HG02943 (cell line): Measurements from ENCODE around the gene RANBP3.
"Not testable (repeated sequence)": the region's sequence is repeated elsewhere in the genome, so short reads cannot be mapped to it uniquely, and the experiment has no call there.

Experiments
- ATAC-seq: cut with Tn5 transposase; IDR thresholded peaks from one replicate; pipeline ENCODE4 v1.9.1; 2021; ENCODE audit warnings: mild to moderate bottlenecking, low read depth, moderate library complexity; ENCODE audit not compliant: unreplicated experiment

RANBP3 gene

DNA sequence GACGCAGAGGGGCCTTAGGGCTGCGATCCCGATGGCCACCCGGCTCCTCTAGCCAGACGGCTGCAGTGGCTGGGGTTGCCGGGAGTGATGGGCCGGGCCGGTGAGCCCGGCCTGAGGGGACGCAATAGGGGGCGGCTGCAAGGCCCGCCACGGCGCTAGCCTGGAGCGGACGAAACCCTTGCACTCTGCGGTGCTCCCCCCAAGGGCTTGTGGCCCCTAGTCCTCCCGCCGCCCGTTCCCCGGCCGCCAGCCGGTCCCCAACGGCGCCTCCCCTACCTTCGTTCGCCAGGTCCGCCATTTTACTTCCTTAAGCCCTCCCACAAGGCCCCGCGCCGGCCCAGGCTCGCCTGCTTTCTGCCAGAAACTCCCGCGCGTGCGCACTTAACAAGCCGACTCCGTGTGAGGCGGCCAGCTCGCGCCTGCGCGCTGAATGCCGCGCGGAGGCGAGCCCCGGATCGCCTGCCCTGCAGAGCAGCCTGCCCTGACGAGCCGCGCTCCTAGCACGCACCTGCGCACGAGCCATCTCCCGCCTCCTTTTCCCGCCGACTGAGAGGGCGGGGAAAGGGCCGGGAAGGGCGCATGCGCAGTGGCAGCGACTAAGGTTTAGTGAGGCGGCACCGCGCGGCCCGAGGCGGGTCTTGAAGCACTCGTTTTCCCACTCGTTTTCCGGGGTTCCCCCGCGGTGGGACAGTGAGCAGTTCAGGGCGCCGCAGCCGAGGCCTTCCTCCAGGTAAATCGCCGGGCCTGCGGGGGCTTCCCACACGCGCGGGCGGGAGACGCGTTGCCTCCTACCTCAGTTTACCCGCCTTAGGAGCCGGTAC lies at the start of gene RANBP3:
Gene RANBP3 (minus strand): TSS at position 356 of the 821 bp plus-strand sequence. CDS start 58 bp downstream, at position 298.
- ATAC-seq: peak; percentile 68

DNA sequence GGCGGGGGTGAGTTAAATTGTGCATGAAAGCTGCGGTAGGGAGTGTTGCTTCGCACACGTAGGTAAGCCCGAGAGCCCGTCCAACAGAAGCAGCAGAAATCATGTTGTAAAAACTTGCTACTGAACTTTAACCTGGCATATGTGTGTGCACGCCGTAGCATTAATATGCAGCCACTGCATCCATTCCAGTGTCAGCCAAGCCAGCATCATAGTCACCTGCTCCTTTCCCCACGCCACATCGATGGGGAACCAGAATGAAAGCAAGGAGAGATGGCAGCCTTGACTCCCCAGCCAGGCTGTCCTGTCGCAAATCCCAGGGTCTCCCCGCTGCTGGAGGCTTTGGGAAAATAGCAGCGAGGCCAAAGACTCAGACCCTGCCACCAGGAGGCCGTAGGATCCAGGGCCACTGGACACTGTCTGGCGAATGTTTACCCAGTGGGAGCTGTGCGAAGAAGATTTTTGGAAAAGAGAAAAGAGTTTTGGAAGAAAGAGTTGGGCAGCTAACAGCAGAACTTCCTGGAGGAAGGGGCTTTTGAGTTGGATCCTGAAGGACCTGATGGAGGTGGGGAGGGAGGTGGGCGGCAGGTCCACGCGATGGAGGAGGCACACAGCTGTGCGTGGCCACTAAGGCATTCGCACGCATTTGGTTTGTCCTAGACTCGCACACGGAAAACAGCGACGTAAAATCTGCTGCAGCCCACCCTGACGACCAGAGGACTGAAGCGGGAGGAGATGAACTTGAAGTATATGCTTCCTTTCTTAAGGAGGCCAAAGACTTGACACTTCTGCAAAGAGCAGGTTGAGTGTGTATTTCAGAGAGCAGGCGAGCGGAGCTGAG lies 48.7 kb upstream of the RANBP3 start:
- no peak for ATAC-seq

- ATAC-seq: not testable (repeated sequence)
These were observed 46.8 kb upstream of the RANBP3 start for GRCh38 chr19:6024756-6025155.

DNA sequence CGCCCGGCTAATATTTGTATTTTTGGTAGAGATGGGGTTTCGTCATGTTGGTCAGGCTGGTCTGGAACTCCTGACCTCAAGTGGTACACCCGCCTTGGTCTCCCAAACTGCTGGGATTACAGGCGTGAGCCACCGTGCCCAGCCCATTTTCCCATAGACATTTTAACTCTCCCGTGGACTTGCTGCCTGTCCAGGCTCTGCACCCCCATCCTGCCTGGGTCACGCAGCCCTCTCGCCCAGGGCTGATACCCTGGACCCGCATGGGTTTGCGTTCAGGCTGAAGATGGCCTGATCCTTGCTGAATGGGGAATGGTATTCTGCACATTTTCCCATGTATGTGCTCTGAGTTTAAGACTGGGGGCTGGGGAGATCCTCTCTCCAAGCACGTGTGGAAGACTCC lies 46.0 kb upstream of the RANBP3 start:
- ATAC-seq: no peak

DNA sequence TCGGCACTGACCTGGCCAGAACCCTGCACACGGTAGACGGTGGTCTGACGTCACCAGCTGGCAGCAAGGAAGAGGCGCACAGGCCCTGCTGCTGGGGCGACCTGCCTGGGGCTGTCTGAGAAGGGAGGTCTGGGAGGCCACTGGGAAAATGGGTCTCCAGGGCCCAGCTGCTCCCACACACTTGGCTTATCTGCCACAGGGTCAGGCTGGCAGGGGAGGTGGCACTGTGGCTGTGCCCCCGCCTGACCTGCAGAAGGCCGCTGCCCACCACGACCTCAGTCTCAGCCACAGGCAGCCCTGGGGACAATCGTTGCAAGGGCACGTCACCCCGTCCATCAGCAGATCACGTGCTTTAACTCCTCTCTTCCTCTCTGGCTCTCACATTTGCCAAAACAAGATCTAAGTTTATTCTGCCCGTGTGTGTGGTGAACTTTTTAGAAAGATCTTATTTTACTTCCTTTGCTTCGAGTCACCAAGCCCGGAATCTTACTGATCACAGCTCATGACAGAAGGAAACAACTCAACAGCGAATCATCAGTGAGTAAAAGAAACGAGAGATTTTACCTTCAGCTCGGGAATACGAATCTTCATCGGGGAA lies 45.2 kb upstream of the RANBP3 start:
- ATAC-seq: no peak

GRCh38 chr19:6022570-6023064 lies 44.7 kb upstream of the RANBP3 start:
- ATAC-seq: no peak

DNA sequence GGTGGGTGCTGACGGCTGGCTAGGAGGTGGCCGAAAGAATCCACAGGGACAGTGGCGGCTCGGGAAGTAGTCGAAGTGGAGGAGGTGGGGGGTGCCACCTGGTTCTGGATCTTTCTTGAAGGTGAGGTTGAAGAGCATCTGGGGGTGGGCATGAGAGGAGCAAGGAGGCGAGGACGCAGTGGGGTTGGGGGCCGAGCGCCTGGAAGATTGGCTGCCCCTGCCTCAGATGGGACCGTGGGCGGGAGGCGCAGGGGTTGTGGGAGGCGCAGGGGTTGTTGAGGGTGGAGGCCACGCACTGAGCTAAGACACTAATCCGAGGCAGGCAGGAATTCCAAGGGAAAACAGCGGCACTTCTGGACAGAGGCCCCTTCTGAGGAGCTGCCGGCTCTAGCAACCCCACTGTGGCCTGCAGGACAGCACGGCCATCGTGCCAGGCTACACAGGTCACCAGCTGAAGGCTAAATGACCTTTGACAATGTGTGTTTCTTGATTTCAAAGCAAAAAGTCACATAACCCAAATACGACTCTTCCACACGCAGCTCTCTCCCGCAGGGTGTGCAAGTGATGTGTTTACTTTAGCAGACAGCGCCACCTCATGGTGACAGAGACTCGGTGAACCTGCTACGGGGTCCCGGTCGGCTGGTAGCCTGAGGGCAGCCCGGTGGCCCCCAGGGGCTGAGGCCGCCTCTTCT lies 44.1 kb upstream of the RANBP3 start:
- no peak for ATAC-seq

DNA sequence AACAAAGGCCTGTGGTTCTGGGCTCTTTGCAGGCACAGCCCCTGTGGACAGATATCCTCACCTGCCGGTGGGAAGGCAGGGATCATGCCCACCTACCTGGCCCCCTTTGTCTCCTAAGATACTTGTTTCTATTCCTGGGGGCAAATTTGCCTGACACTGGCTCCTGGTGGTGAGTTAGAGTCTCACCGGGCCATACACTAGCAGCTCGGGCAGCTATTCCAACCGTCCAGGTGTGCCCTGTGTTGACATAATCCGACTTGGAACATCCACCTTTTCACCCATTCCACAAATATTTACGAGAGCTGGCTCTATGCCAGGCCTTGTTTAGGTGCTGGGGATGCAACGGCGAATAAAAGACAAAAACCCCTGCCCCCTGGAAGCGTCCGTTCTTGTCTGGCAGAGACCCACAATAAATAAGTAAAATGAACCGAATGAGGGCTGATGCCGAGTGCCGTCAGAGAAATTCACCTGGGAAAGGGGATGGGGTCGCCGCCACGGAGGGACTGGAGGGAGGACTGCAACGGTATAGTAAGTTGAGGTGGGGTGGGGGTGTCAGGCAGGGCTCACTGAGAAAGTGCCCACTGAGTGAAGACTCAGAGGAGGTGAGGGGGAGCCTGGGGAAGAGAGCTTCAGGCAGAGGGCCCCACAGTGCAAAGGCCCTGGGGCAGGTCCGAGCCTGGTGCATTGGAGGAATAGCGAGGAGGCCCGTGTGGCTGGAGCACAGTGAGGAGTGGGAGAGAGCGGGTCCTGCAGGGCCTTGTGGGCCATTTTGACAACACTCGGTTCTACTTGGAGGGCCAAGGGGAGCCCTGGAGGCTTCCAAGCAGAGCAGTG lies 43.2 kb upstream of the RANBP3 start:
- ATAC-seq: no peak

- ATAC-seq: no peak
These were observed 42.4 kb upstream of the RANBP3 start for GRCh38 chr19:6020166-6020882.

- ATAC-seq: no peak
These were observed 40.8 kb upstream of the RANBP3 start for GRCh38 chr19:6018786-6019185.

DNA sequence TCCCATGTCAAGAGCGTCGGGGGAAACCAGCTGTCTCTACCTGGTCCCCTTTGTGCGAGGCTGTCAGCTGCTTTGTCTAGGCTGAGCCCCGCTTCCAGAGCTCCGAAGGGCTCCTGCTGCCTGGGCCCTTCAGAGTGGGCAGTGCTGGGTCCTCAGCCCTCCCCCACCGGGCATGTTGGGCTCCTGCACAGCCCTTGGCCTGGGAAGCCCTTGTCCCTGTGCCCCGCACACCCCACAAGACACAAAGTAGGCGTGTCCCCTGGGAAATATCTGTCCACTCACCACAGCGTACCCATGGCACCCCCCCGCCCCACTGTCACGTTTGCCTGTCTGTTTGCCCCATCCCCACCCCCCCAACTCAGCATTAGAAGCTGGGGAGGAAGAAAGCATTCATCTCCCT lies 39.6 kb upstream of the RANBP3 start:
- no peak for ATAC-seq

DNA sequence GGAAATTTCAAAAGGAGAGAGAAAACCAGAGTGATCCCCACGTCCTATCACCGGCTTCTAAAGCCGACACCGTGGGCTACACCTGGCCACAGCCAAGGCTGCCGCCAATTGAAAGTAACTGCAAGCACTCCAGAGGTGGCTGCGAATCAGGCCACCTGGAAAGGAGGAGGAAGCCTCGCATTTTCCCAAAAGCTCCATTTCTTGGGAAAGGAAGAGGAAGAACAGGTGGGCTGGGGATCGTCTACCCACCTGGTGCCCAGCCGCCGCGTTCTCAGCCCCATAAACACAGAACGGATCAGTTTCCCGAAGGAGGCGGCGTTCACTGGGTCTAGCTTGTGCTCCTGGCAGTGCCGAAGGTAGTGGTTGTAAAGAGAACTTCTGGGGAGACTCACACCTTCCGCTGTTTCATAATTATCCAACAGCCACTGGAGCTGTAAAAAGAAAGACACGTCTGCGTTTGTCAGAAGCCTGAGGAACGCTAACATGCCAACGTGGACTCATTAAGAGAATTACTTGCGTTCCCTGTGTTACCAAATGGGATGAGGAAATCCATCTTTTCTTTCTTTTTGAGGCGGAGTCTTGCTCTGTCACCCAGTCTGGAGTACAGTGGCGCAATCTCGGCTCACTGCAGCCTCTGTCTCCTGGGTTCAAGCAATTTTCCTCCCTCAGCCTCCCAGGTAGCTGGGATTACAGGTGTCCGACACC lies 38.1 kb upstream of the RANBP3 start:
- no peak for ATAC-seq

GRCh38 chr19:6014551-6015135 lies 36.7 kb upstream of the RANBP3 start:
- ATAC-seq: no peak

DNA sequence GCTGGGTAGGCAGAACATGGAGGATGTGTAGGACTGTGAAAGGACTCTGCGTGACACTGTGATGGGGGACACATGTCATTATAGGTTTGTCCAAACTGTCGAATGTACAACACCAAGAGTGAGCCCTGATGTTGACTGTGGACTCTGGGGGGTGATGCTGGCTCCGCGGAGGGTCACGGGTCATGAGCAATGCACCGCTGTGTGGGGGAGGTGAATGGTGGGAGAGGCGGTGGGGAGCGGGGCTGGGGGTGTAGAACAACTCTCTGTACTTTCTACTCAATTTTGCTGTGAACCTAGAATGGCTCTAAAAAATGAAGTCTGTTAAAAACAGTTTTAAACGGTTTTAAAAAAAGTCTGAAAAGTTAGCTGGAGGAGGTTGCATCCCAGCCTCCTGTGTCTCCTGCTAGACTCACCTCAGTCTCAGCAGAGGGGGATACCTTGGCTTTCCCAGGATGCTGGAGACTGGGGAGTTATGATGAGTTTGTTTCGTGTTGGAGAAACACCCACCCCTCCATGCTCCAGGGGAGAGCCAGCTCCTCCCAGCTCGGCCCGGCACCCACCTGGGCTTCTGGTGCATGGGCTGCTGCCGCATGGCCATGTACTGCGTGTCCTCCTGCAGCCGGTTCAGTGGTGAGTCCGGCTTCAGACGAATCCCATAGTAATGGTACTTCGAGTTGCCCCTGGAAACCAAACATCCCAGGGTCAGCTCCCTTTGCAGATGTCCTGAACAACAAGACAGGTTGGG lies 34.7 kb upstream of the RANBP3 start:
- no peak for ATAC-seq

DNA sequence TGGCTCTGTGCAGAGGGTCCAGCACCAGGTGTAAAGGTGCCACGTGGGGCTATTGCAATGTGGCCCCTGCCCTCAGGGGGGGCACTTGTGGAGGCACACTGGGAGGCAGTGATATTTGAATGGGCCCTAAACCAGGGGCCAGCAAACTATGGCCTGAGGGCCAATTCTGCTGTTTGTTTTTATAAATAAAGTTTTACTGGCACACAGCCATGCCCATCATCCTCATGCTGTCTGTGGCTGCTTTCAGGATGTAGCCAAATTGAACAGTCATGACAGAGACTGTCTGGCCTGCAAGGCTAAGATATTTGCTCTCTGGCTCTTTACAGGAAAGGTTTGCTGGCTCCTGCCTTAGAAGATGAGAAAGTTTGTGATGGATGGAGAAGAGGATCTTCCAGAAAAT lies 33.9 kb upstream of the RANBP3 start:
- ATAC-seq: no peak

GRCh38 chr19:6011206-6011605 lies 33.3 kb upstream of the RANBP3 start:
- ATAC-seq: no peak

DNA sequence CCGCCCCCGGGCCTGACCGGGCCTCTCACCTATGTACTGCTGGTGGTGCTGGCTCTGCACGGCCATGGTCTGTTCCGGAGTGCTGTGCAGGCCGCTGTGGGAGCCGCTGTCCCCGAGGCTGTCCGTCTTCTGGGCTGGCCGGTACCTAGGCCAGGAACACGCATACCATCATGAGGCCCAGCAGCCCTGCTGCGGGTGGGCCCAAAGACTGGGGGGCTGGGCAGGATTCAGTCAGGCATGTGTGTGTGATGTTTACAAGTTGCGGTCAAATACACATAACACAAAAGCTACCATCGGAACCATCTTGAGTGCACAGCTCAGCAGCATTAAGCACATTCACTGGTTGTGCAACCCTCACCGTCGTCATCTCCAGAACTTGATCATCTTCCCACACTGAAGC lies 32.2 kb upstream of the RANBP3 start:
- ATAC-seq: no peak
